ENCODE results near the gene OTOF. TPM values are rescaled to one million over a fixed set of nuclear protein-coding genes. Genes with fewer than 3 reads are reported as not detected.

OTOF gene
- total RNA-seq, 2 experiments from 2014 or later: 22.2 to 23.7 TPM

DNA sequence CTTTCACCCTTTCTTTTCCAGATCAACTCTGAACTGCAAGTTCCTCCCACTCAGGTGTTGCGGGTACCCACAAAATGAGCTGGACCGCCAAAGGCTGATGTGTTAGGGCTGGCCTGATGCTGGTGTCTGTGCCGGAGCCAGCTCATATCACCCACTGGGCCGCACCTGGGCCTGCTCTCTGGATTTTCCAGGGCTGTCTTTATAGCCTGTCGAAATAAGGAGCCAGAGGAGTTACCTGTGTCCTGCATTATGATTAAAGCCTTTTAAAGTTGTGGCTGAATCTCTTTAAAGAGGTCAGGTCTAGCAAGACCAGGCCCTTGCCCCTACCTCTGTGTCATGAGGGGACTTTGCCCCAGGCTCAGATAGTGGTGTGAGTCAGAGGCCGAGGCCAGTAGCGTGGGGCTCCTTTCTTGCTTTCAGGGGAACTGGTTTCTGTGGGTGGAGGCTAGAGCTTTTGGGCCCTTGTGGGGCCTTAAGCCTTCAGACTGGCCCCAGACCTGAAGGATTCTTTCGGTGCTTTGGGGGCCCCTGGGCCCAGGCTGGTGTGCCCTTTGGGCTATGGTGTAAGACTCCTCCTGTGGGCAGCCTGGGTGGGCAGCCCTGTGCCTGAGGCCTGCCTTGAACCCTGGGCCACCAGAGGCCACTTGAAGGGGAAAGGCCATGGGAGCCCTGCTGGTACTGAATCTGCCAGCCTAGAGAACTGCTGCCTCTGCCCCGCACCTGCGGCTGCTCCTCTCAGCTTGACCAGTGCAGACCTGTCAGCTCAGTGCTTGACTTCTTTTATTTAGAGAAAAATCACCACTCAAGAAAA is 21.3 kb downstream of the OTOF start:
- Mint-ChIP-seq H3K27ac (no peak overlapping the region), H3K9me3 (no peaks in the 10 kb centered on the region), H3K27me3 (no peaks in the 10 kb centered on the region), H3K4me1 (no peaks in the 10 kb centered on the region), H3K4me3 (no peak overlapping the region), H3K36me3 (ENCODE audit: low read depth) (peaks cover 2% of the 10 kb centered on the region)
- ChIA-PET CTCF (interaction anchor here (0.6 to 1.1 kb wide), 3 partner anchors 13 to 316 kb away, joined by 3 to 4 read pairs (median 3); no protein-coding TSS in a partner anchor), POLR2A (no interaction called here)
- DNase-seq: no peak

DNA sequence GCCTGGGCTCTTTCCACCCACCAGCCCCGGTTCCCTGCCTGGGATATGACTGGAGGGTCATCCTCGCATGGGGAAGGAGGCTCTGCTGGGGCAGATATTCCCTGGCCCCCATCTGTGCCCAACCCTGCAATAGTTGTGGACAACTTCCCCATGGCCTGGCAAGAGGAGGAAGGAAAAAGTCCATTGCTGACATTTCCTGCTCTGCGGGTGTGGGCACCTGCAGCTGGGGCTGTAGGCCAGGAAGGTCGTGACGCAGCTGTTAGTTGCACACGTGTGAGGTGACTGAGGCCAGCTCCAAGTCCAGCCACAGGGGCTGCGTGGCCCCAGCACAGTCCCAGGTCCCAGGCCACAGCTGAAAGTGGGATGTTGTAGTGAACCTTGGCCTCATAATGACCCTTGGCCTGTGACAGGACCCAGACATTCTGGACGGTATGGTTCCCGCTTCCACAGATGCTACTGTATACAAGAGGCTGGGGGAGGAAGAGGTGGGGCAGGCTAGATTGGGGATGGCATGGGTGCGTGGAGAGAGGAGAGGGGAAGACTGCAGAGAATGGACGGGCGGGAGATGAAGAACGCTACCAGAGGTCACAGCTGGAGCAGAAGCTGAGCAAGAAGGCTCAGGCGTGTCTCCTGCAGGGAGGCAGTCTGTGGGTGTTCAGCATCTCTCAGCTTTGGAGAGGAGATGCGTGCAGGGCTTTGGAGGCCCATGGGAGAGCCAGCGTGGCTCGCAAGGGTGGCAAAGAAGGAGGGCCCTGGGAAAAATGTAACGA is 22.1 kb downstream of the OTOF start:
- DNase-seq: no peak
- no peak overlapping the region for H3K27ac Mint-ChIP-seq
- peaks cover under 1% of the 10 kb centered on the region for H3K27me3 Mint-ChIP-seq
- ChIA-PET CTCF (no interaction called here), POLR2A (no interaction called here)
- no peak overlapping the region for H3K4me3 Mint-ChIP-seq
- no peaks in the 10 kb centered on the region for H3K9me3 Mint-ChIP-seq
- peaks cover 2% of the 10 kb centered on the region for H3K36me3 Mint-ChIP-seq (ENCODE audit: low read depth)
- H3K4me1 Mint-ChIP-seq: no peaks in the 10 kb centered on the region

DNA sequence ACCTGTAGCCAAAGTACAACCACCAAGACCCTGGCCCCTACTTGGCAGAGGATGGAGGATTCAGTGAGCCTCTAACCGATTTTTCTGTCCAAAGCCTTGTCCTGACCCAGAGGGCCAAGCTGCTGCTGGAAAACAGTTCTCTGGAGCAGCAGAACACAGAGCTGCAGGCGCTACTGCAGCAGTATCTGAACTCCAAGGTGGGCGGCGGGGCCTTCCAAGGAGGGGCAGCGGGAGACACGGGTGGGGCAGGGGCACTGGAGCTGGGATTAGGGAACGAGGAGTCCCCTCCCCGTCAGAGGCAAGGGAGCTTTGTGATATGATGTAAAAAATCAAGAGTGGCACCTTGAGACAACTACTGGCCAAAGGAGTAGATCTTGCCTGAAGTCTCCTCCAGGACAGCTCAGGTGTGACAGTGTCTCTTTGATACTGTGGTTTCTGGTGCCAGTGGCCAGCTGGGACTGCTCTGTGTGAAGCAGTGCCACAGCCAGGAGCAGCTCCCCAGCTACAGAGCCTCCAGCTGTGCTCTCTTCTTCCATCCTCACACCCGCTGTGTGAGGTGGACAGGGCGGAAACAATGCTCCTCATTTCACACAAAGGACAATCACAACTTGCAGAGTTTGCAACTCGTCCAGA is 22.8 kb downstream of the OTOF start:
- CTCF ChIA-PET: no interaction called here
- no peaks in the 10 kb centered on the region for H3K9me3 Mint-ChIP-seq
- POLR2A ChIA-PET: no interaction called here
- H3K36me3 Mint-ChIP-seq (ENCODE audit: low read depth): peaks cover 2% of the 10 kb centered on the region
- no peak overlapping the region for H3K27ac Mint-ChIP-seq
- H3K4me1 Mint-ChIP-seq: no peaks in the 10 kb centered on the region
- no peak for DNase-seq
- H3K4me3 Mint-ChIP-seq: no peak overlapping the region
- H3K27me3 Mint-ChIP-seq: peaks cover 2% of the 10 kb centered on the region

DNA sequence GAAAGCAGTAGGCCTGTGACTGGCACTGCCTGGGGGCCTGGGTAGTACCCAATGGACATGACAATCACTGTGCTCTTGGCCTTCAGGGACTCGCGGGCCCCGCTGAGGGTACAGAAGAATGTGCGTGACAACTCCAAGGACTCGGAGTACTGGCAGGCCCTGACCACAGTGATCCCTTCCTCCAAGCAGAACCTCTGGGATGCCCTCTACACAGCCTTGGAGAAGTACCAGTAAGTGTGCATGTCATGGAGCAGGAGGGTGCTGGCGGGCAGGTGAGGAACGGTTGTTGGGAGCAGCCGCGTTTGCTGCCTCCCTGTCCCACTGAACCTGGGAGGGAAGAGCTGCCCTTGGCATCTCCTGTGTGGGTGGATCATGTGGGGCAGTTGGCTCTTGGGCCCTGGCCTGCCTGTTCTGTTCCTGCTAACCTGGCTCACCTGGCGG is 23.3 kb downstream of the OTOF start:
- POLR2A ChIA-PET: no interaction called here
- Mint-ChIP-seq H3K27me3 (peaks cover 2% of the 10 kb centered on the region), H3K27ac (no peak overlapping the region), H3K4me1 (no peaks in the 10 kb centered on the region), H3K36me3 (ENCODE audit: low read depth) (no peaks in the 10 kb centered on the region), H3K4me3 (no peak overlapping the region), H3K9me3 (no peaks in the 10 kb centered on the region)
- no peak for DNase-seq
- CTCF ChIA-PET: no interaction called here

DNA sequence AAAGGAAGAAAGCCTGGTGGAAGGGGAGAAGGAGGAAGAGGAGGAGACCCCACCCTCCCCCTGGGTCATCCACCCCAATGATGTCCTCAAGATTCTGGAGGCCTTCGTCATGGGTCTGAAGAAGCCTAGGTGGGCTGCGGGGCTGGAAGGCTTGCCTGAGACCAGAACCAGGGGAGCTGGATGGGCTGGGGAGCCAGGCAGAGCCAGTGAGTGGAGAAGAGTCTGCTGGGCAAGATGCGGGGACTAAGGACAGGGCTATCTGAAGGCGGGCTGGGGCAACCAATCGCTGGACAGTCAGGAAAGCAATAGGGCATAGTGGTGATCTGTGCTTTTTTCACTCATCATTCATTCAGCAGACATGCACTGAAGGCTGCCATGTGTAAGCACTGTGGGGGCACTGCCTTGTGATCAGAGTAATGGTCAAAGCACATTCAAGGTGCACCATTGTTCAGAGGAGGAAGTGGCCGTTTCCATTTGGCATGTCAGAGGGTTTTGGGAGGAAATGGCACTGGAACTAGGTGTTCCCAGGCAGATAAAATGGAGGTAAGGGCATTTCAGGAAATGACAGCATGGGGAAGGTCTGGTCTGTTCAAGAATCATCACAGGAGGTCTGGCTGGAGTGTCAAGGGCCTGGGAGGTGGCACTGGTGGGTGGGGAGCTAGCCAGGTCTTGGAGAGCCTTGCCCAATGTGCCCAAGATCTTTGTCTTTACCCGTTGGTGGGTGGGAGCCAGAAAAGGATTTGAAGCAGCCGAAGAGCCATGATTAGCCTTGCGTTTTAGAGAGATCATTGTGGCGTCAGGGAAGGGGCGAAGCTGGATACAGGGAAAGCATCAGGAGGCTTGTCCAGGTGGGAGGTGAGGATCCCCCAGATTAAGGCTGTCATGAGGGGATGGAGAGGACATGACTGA is 24.2 kb downstream of the OTOF start:
- Mint-ChIP-seq H3K36me3 (ENCODE audit: low read depth) (no peaks in the 10 kb centered on the region), H3K4me1 (no peaks in the 10 kb centered on the region), H3K4me3 (no peak overlapping the region), H3K9me3 (no peaks in the 10 kb centered on the region), H3K27ac (no peak overlapping the region), H3K27me3 (peaks cover 2% of the 10 kb centered on the region)
- ChIA-PET POLR2A (no interaction called here), CTCF (no interaction called here)
- no peak for DNase-seq

DNA sequence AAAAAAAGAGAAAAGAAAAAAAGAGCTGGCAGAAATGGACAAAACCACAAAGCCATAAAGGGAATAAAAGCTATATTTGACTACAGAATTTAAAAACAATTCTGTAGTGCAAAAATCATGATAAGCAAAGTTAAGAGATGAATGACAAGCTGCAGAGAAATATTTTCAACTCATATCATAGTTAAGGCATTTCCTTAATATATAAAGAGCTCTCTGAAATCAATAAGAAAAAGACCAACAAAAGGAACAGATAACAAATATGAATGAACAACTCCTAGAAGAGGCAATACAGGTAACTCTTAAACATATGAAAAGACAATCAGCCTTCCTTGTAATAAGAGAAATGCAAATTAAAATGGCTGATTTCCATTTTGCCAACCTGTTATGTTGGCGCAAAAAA is 26.2 kb downstream of the OTOF start:
- Mint-ChIP-seq H3K36me3 (ENCODE audit: low read depth) (no peaks in the 10 kb centered on the region), H3K4me1 (no peaks in the 10 kb centered on the region), H3K4me3 (no peak overlapping the region), H3K27ac (no peak overlapping the region), H3K9me3 (no peaks in the 10 kb centered on the region), H3K27me3 (peaks cover 2% of the 10 kb centered on the region)
- ChIA-PET CTCF (interaction anchor here (0.6 to 0.7 kb wide), 2 partner anchors 10 to 126 kb away, joined by 3 to 5 read pairs; no protein-coding TSS in a partner anchor), POLR2A (interaction anchor here (0.8 to 1.3 kb wide), 2 partner anchors 11 to 51 kb away, joined by 3 read pairs; no protein-coding TSS in a partner anchor)
- DNase-seq: no peak

GRCh38 chr2:26450031-26450635 is 27.8 kb downstream of the OTOF start:
- H3K4me3 Mint-ChIP-seq: no peak overlapping the region
- ChIA-PET POLR2A (interaction anchor here (1.0 to 1.3 kb wide), 2 partner anchors 17 to 53 kb away, joined by 3 read pairs; no protein-coding TSS in a partner anchor), CTCF (interaction anchor here (1.3 kb wide), 1 partner anchor 17 kb away, joined by 3 read pairs; no protein-coding TSS in a partner anchor)
- no peaks in the 10 kb centered on the region for H3K9me3 Mint-ChIP-seq
- no peaks in the 10 kb centered on the region for H3K36me3 Mint-ChIP-seq (ENCODE audit: low read depth)
- peaks cover 2% of the 10 kb centered on the region for H3K27me3 Mint-ChIP-seq
- DNase-seq: no peak
- no peaks in the 10 kb centered on the region for H3K4me1 Mint-ChIP-seq
- H3K27ac Mint-ChIP-seq: no peak overlapping the region

DNA sequence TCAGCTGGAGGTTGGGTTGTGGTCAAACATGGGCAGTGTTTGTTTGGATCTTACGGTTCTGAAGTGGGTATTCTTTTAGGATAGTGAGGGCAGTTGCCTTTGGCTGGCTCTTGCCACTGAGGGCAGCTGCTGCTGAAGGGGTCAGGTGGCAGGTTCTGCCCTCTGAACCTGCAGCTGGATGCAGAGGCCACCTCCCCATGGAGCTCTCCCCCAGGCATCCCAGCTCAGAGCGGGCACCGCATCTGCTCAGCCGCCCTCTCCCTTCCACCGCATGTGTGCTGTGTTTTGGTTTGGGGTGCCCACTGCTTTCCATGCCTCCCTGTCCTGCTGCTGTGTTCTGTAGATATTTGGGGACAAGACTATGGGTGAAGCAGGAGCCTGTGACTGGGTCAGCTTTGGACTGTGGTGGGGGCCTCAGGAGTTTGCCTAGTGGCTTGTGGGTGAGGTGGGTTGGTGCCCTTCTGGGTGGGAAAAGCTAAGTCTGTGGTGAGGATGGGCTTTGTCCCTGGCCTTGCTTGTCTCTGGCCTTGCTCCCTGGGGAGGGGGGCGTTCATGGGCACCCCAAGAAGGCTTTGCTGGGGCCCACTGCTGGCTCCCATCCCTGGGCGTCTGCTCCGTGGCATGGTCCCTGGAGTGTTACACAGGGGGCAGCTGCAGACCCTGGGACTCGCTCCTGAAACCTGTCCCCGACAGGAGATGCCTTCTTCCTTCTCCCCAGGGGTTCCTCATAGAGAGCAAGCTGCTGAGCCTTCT is 28.5 kb downstream of the OTOF start:
- no peaks in the 10 kb centered on the region for H3K36me3 Mint-ChIP-seq (ENCODE audit: low read depth)

DNA sequence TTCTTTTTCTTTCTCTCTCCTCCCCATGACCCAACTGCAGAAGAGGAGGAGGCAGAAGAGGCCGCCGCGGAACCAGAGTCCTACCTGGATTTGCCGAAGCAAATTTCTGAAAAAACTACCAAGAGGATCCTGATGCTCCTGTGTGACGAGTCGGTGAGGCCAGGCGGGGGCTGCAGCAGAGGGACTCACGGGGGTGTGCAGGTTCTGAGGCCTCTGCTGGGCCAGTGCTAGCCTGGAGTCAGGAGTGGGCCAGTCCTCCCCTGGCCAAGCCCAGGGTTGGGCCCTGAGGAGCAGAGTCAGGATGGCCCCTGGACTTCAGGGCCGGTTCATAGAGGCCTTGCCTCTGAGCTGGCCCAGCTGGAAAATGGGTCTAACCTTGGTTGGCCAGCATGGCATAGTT is 29.3 kb downstream of the OTOF start:
- ChIA-PET CTCF (no interaction called here), POLR2A (no interaction called here)
- no peaks in the 10 kb centered on the region for H3K4me1 Mint-ChIP-seq
- no peak for DNase-seq
- no peak overlapping the region for H3K4me3 Mint-ChIP-seq
- no peak overlapping the region for H3K27ac Mint-ChIP-seq
- peaks cover 8% of the 10 kb centered on the region for H3K27me3 Mint-ChIP-seq
- H3K9me3 Mint-ChIP-seq: no peaks in the 10 kb centered on the region
- H3K36me3 Mint-ChIP-seq (ENCODE audit: low read depth): no peaks in the 10 kb centered on the region

More for the DNA sequence above, 28.5 kb downstream of the OTOF start:
- H3K9me3 Mint-ChIP-seq: no peaks in the 10 kb centered on the region
- ChIA-PET POLR2A (no interaction called here), CTCF (interaction anchor here (1.3 kb wide), 1 partner anchor 18 kb away, joined by 3 read pairs; no protein-coding TSS in a partner anchor)
- H3K27ac Mint-ChIP-seq: no peak overlapping the region
- H3K27me3 Mint-ChIP-seq: peaks cover 5% of the 10 kb centered on the region
- no peak for DNase-seq
- H3K4me1 Mint-ChIP-seq: no peaks in the 10 kb centered on the region
- H3K4me3 Mint-ChIP-seq: no peak overlapping the region

- ChIA-PET POLR2A (no interaction called here), CTCF (no interaction called here)
- peaks cover 10% of the 10 kb centered on the region for H3K27me3 Mint-ChIP-seq
- H3K27ac Mint-ChIP-seq: no peak overlapping the region
- no peak overlapping the region for H3K4me3 Mint-ChIP-seq
- H3K9me3 Mint-ChIP-seq: no peaks in the 10 kb centered on the region
- DNase-seq: no peak
- H3K4me1 Mint-ChIP-seq: no peaks in the 10 kb centered on the region
- H3K36me3 Mint-ChIP-seq (ENCODE audit: low read depth): no peaks in the 10 kb centered on the region
Measured at GRCh38 chr2:26444236-26444635, 33.7 kb downstream of the OTOF start.

- Mint-ChIP-seq H3K4me1 (no peaks in the 10 kb centered on the region), H3K9me3 (no peaks in the 10 kb centered on the region), H3K27ac (no peak overlapping the region), H3K27me3 (peaks cover 19% of the 10 kb centered on the region), H3K4me3 (no peak overlapping the region), H3K36me3 (ENCODE audit: low read depth) (no peaks in the 10 kb centered on the region)
- no peak for DNase-seq
- ChIA-PET CTCF (interaction anchor here (1.1 kb wide), 1 partner anchor 136 kb away, joined by 3 read pairs; no protein-coding TSS in a partner anchor), POLR2A (no interaction called here)
Measured at GRCh38 chr2:26442707-26443106, 35.2 kb downstream of the OTOF start.
